GM21381 (cell line): ENCODE measurements around the gene PRTN3.
"Not testable (repeated sequence)": the region's sequence is repeated elsewhere in the genome, so short reads cannot be mapped to it uniquely, and the experiment has no call there.

Experiments
- ATAC-seq: cut with Tn5 transposase; IDR thresholded peaks from one replicate; pipeline ENCODE4 v1.9.1; 2021; ENCODE audit warnings: mild to moderate bottlenecking, moderate library complexity; ENCODE audit not compliant: unreplicated experiment

Gene PRTN3

DNA sequence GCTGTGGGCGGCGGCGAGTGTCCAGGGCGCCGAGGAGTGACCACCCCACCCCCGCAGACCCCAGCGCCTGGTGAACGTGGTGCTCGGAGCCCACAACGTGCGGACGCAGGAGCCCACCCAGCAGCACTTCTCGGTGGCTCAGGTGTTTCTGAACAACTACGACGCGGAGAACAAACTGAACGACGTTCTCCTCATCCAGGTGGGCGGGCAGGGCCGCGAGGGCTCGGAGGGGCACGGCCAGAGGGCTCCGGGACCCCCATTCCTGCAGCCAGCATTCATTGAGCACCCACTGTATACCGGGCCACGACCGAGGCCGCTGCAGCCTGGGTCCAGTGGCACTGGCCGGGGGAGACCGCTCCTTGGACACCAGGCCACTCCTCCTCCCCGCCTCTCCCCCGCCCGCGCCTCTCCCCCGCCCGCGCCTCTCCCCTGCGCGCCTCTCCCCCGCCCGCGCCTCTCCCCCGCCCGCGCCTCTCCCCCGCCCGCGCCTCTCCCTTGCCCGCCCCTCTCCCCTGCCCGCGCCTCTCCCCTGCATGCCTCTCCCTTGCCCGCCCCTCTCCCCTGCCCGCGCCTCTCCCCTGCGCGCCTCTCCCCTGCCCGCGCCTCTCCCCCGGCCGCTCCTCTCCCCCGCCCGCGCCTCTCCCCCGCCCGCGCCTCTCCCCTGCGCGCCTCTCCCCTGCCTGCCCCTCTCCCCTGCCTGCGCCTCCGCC lies 3.2 kb downstream of the PRTN3 start:
- no peak for ATAC-seq

DNA sequence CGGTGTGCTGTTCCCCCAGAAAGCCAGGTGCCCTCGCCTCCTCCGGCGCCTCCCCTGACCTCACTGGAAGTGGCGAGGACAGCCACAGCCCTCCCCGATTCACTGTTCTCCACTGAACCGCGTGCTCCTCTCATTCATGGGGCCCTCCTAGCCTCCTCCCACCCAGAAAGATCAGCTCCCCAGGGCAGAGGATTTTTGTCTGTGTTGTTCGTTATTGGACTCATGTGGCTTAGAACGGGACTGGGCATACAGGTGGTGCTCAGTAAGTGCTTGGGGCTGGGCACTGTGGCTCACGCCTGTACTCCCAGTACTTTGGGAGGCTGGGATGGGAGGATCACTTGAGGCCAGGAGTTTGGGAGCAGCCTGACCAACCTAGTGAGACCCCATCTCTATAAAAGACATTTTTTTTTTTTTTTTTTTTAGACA lies 3.8 kb downstream of the PRTN3 start:
- no peak for ATAC-seq

DNA sequence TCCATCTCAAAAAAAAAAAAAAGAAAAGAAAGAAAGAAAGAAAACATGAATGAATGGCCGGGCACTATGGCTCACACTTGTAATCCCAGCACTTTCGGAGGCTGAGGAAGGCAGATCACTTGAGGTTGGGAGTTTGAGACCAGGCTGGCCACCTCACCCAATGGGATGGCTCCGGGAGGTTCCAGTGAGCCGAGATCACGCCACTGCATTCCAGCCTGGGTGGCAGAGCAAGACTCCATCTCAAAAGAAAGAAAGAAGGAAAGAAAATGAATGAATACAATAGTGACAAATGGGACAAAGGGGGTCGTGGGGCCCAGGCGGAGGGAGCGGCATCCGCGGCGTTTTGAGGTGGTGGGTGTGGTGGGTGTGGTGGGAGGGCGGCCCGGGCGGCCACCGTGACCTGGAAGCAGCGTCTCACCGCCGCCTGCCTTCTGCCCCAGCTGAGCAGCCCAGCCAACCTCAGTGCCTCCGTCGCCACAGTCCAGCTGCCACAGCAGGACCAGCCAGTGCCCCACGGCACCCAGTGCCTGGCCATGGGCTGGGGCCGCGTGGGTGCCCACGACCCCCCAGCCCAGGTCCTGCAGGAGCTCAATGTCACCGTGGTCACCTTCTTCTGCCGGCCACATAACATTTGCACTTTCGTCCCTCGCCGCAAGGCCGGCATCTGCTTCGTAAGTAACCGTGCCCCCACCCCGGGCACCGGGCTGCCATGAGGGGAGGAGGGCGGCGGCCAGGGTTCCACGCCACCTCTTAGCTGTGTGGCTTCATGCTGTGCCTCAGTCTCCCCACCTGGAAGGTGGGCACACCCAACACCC lies 5.1 kb downstream of the PRTN3 start:
- ATAC-seq: no peak

DNA sequence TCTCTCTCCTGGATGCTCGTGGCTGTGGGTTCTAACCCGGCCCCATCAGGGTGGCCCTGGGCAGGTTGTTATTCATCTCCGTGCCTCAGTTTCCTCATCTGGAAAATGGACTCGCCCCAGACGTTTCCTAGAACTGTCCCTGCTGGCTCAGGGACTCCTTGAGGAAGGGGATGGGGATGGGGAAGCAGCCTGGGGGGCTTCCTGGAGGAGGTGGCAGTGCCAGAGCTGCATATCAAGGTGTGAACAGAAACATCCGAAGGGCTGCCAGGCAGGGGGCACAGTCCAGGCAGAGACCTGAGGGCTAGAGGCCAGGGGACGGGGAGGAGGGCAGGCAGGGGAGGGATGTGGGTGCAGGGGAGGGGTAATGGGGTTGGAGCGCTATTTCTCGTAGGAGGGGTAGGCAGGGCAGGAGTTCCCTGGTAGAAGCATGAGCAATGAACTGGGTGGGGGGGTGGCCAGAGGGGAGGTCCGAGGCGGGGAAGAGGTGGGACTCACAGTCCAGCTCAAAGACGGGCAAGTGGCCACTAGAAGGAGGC lies 7.7 kb downstream of the PRTN3 start:
- ATAC-seq: no peak

DNA sequence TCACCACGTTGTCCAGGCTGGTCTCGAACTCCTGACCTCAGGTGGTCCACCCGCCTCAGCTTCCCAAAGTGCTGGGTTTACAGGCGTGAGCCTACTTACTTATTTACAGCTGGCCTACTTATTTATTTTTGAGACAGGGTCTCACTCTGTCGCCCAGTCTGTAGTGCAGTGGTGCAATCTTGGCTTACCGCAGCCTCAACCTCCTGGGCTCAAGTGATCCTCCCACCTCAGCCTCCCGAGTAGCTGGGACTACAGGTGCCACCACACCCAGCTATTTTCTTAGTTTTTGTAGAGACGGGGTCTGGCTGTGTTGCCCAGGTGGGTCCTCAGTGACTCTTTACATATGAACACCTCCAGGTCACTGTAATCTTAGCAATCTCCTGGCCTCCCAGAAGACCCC lies 8.4 kb downstream of the PRTN3 start:
- ATAC-seq: not testable (repeated sequence)

DNA sequence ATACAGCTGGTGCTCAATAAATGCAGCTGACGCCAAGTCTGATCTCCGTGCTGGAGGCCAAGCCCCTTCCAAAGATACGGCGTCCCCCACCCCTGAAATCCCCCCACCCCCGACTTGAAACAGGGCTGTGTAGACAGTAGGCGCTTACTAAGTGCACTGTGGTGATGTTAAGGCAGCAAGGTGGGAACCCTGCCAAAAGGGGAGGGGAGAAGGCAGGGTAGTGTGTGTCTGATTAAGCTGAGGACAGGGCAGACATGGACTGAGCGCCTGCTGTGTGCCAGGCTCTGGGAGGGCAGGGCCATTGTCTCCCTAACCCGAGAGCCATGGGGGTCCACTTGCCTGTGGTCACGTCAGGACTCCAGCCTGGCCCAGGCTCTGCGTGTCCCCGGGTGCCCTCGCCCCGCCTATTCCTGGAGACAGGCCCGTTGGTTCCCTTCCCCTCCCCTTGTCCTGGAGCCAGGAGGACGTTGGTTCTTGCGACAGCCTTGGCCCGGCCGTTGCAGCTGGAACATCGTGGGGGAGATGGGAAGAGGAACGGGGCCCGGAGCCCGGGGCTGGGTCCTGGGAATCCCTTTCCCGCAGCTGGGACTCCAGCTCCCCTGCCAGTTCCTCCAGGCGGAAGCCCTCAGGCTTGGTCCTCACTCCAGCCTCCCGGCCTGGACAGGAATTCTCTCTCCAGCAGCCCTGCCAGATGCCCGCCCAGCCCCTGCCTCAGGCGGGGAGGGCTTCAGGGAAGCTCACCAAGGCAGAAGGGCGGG lies 9.6 kb downstream of the PRTN3 start:
- ATAC-seq: no peak

DNA sequence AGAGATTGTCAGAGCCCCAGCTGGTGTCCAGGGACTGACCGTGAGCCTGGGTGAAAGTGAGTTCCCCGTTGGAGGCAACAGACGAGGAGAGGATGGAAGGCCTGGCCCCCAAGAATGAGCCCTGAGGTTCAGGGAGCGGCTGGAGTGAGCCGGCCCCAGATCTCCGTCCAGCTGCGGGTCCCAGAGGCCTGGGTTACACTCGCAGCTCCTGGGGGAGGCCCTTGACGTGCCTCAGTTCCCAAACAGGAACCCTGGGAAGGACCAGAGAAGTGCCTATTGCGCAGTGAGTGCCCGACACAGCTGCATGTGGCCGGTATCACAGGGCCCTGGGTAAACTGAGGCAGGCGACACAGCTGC lies 10.2 kb downstream of the PRTN3 start:
- ATAC-seq: no peak

DNA sequence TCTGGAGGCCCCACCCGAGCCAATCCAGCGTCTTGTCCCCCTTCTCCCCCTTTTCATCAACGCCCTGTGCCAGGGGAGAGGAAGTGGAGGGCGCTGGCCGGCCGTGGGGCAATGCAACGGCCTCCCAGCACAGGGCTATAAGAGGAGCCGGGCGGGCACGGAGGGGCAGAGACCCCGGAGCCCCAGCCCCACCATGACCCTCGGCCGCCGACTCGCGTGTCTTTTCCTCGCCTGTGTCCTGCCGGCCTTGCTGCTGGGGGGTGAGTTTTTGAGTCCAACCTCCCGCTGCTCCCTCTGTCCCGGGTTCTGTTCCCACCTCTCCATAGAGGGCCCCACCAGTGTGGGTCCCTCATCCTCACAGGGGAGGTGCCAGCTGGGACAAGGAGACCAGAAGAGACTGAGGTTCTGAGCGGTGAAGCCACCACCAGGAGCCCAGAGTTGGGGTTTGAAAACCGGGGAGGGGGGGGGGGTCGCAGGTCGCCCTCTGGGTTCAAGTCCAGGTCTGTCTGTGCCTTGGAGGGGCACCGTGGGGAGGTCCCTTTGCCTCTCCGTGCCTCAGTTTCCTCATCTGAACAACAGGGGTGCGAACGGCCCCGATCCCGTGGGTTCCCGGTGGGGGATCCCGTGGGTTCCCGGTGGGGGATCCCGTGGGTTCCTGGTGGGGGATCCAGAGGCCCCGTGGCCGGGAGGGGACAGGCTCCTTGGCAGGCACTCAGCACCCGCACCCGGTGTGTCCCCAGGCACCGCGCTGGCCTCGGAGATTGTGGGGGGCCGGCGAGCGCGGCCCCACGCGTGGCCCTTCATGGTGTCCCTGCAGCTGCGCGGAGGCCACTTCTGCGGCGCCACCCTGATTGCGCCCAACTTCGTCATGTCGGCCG lies 11.6 kb downstream of the PRTN3 start, which contains the start of gene ELANE:
ELANE (plus strand) TSS at position 168 of the 878 bp plus-strand sequence; CDS start at position 194, 26 bp downstream.
- no peak for ATAC-seq

DNA sequence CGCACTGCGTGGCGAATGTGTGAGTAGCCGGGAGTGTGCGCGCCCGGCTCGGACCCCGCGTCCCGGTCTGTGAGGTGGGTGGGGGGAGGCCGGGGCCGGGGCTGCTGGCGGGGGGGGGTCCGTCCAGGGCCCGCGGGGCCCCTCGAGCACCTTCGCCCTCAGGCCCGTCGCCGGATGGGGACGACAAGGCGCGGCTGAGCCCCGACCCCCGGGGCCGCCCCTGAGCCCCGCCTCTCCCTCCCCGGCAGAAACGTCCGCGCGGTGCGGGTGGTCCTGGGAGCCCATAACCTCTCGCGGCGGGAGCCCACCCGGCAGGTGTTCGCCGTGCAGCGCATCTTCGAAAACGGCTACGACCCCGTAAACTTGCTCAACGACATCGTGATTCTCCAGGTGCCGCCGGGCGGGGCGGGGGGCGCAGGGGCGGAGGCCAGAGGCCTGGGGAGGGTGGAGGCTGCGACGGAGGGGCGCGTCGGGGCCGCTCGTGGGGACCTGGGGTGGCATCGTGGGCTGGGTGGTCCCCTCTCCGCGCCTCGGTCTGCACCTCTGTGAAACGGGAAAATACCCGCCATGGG lies 12.3 kb downstream of the PRTN3 start:
- ATAC-seq: no peak

DNA sequence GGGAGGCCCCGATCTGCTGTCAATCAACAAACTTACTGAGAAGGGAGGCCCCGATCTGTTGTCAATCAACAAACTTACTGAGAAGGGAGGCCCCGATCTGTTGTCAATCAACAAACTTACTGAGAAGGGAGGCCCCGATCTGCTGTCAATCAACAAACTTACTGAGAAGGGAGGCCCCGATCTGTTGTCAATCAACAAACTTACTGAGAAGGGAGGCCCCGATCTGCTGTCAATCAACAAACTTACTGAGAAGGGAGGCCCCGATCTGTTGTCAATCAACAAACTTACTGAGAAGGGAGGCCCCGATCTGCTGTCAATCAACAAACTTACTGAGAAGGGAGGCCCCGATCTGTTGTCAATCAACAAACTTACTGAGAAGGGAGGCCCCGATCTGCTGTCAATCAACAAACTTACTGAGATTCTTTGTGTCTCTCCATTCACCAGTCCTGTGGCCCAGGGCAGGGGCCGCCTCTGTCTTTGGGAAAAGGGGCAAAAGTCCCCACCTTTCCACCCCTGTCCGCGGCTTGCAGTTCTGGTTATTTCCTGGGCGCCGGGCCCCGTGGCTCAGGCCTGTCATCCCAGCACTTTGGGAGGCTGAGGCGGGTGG lies 12.9 kb downstream of the PRTN3 start:
- ATAC-seq: not testable (repeated sequence)

DNA sequence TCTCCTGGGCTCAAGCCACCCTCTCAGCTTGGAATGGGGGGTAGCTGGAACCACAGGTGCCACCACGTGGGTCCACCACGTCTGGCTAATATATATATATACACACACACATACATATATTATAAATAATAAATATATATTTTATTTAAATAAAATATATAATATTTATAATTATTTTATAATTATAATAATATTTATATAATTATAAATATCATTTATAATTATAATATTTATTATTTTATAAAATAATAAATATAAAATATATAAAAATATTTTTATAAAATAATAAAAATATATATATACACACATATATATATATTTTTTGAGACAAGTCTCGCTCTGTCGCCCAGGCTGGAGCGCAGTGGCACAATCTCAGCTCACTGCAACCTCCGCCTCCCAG lies 13.8 kb downstream of the PRTN3 start:
- no peak for ATAC-seq

DNA sequence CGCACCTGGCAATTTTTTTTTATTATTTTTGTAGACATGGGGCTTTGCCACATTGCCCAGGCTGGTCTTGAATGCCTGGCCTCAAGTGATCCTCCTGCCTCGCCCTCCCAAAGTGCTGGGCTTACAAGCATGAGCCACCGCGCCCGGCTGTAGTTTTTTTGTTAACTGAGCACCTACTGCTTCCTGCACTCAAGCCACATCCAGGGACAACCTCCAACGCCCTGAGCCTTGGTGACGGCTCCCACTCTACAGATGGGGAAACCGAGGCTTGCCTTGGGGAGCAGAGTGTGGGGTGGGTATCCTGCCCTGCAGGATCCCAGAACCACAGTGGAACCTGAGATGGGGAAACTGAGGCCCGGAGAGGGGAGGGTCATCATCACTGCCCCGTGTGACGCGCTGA lies 14.3 kb downstream of the PRTN3 start:
- no peak for ATAC-seq

DNA sequence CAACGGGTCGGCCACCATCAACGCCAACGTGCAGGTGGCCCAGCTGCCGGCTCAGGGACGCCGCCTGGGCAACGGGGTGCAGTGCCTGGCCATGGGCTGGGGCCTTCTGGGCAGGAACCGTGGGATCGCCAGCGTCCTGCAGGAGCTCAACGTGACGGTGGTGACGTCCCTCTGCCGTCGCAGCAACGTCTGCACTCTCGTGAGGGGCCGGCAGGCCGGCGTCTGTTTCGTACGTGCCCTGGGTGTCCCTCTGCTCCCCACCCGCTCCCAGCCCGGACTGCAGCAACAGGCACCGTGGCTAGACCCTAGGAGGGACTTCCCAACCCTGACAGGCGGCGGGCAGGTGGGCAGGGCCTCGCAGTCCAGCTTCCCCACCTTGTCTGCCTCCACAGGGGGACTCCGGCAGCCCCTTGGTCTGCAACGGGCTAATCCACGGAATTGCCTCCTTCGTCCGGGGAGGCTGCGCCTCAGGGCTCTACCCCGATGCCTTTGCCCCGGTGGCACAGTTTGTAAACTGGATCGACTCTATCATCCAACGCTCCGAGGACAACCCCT lies 14.8 kb downstream of the PRTN3 start:
- ATAC-seq: no peak

DNA sequence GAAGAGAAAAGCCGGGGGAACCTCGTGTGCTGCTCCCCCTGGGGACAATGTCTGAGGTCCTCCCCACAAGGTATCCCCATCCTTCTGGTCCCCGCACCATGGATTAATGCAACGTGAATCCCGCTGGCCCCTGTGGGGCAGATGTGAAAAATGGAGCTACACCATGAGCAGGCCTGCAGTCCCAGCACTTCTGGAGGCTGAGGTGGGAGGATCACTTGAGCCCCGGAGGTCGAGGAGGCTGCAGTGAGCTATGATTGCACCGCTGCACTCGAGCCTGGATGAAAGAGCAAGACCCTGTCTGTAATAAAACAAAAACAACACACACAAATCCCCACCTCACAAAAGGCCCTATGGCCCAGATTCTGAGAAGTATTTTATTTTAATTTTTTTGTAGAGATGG lies 17.5 kb downstream of the PRTN3 start:
- ATAC-seq: no peak

DNA sequence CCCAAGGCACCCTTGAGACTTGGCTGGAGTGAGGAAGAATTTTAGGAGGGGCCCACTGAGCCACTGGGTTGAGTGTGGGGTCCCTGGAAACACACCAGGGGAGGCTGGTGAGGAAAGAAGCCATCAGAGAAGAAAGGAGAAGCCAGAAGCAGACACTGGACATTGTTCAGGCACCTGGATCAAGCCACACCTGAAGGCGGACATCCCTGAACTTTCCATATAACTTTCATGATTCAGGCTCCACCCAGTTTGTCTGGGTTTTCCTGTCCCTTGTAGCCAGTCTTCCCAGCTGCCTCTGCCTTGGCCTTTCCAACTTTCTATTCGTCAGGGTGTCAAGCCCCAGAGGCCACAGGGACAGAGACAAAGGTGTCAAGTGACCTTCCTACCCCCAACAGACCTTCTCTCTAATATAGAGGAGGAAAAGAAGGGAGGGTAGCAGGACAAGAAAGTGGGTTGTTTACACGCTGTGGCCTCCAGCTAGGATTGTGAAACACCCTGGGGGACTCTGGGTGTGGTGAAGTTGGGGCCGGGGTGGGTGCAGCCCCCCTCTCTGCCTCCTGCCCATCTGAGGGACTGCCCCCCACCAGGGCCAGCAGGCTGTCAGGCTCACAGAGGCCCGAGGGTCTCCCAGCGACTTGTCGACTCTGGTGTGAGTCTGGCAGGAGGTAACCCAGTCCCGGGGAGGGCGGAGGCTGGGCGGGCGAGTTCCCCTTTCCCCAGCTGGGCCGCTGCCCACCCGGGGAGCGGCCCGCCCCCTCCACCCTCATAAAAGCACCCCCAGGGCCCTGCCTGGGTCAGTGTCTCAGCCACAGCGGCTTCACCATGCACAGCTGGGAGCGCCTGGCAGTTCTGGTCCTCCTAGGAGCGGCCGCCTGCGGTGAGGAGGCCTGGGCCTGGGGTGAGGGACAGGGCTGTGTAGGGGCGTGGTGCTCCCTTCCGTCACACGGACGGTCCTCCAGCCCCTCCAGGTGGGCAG lies 18.4 kb downstream of the PRTN3 start, which contains the start of gene CFD:
CFD (plus strand) TSS at position 797 of the 976 bp plus-strand sequence; CDS start at position 823, 26 bp downstream.
- ATAC-seq: no peak

DNA sequence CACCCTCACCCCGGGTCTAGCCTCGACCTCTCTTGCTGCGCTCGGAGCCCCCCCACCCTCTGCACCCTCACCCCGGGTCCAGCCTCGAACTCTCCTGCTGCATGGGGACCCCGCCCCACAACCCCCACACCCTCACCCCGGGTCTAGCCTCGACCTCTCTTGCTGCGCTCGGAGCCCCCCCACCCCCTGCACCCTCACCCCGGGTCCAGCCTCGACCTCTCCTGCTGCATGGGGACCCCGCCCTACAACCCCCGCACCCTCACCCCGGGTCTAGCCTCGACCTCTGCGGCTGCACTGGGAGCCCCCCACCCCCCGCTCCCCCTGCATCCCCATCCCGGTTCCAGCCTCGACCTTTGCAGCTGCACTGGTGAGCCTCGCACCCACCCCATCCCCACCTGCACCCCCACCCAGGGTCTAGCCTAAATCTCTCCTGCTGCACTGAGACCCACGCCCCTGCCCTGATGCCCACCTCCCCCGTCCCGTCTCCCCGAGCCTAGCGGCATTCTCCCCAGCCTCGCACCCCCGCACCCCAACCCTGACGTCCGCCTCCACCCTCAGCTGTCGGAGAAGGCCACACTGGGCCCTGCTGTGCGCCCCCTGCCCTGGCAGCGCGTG lies 20.4 kb downstream of the PRTN3 start:
- ATAC-seq: no peak

DNA sequence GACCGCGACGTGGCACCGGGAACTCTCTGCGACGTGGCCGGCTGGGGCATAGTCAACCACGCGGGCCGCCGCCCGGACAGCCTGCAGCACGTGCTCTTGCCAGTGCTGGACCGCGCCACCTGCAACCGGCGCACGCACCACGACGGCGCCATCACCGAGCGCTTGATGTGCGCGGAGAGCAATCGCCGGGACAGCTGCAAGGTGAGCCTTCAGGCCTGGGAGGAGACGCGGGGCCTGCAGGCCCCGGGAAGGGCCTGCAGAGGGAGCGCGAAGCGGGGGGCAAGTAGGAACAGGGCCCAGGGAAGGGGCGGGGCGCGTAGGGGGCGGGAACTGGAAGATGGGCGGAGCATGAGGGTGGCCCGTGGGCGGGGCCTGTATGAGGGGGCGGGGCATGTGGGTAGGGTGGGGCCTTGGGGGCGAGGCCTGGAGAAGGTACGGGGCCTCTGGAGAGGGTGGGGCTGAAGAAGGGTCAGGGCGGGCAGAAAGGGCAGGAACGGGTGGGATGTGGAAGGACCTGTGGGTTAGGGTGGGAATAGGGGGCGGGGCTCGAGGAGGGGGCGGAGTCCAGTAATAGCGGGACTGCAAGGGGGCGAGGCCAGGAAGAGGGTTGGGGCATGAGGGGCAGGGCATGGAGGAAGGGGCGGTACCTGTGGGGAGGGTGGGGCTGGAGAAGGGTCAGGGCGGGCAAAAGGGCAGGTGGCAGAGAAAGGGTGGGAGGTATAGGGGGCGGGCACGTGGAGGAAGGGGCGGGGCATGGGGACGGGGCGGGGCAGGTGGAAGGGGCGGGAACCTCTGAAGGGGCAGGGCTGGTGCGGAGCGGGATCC lies 21.2 kb downstream of the PRTN3 start:
- no peak for ATAC-seq
